Bronchial epithelial cell (primary cell): ENCODE data around the gene TUBGCP3. TPM values are rescaled to one million over a fixed set of nuclear protein-coding genes. Genes with fewer than 3 reads are reported as not detected.
"Not testable (repeated sequence)": the region's sequence is repeated elsewhere in the genome, so short reads cannot be mapped to it uniquely, and the experiment has no call there.

Source experiments
- DNase-seq: peaks from one replicate; pipeline ENCODE4 v3.0.0-alpha.2; 2010; ENCODE audit warnings: low read depth
- FAIRE-seq: peaks from 2 replicates; lab custom pipeline; 2011; peaks lifted over from hg19 to GRCh38; lab: Jason Lieb, UNC
- H3K27me3 ChIP-seq: 2 replicates; pipeline ENCODE4 v1.5.1; 2011; ENCODE audit warnings: low read length; ENCODE audit not compliant: control insufficient read depth, insufficient read depth
- H3K36me3 ChIP-seq: 2 replicates; pipeline ENCODE4 v1.5.1; 2011; ENCODE audit warnings: low read length; ENCODE audit not compliant: control insufficient read depth, insufficient read depth
- H3K4me3 ChIP-seq: 2 replicates; pipeline ENCODE4 v1.5.1; 2011; ENCODE audit warnings: mild to moderate bottlenecking, low read depth, low read length, control low read depth
- CTCF ChIP-seq: IDR thresholded peaks from 2 replicates; pipeline ENCODE4 v1.5.1; 2011; ENCODE audit warnings: mild to moderate bottlenecking, moderate library complexity, low read length, control low read depth, inconsistent platforms; ENCODE audit not compliant: insufficient read depth, severe bottlenecking
- total RNA-seq: library from RNA; depleted of rRNA; stranded (reverse); fragments of >200 nt; gene quantifications from 2 replicates; pipeline ENCODE4 v1.2.1, GENCODE V29; 2014

Gene TUBGCP3
- total RNA-seq, 1 donor from 2014 or later, result 17.6 TPM

- TF ChIP-seq CTCF, result no peak
- FAIRE-seq, result no peak
Observed at GRCh38 chr13:112487127-112487517, 100.8 kb downstream of the TUBGCP3 start.

GRCh38 chr13:112486386-112487126 is 101.4 kb downstream of the TUBGCP3 start:
- FAIRE-seq, result peak; percentile 36
- DNase-seq, result no peak
- TF ChIP-seq CTCF, result no peak
- H3K36me3 ChIP-seq, result peaks cover 2% of the 10 kb centered on the region
- H3K27me3 ChIP-seq, result no peaks in the 10 kb centered on the region
- no peak overlapping the region for H3K4me3 ChIP-seq

More at GRCh38 chr13:112487127-112487517, 100.8 kb downstream of the TUBGCP3 start:
- Histone ChIP-seq H3K4me3 (no peak overlapping the region), H3K27me3 (no peaks in the 10 kb centered on the region), H3K36me3 (peaks cover 2% of the 10 kb centered on the region)
- DNase-seq, result no peak

GRCh38 chr13:112485814-112486213 is 102.1 kb downstream of the TUBGCP3 start:
- not testable (repeated sequence) for H3K36me3 ChIP-seq, H3K4me3 ChIP-seq, DNase-seq, H3K27me3 ChIP-seq
- peak; percentile 97 for FAIRE-seq

- TF ChIP-seq CTCF, result no peak
- H3K36me3 ChIP-seq, result peaks cover 1% of the 10 kb centered on the region
- DNase-seq (no peak), FAIRE-seq (no peak)
- H3K27me3 ChIP-seq, result no peaks in the 10 kb centered on the region
- H3K4me3 ChIP-seq, result no peak overlapping the region
Observed at GRCh38 chr13:112483299-112483698, 104.7 kb downstream of the TUBGCP3 start.

GRCh38 chr13:112481458-112481857 is 106.5 kb downstream of the TUBGCP3 start:
- TF ChIP-seq CTCF, result no peak
- no peak overlapping the region for H3K4me3 ChIP-seq
- DNase-seq (no peak), FAIRE-seq (no peak)
- no peaks in the 10 kb centered on the region for H3K36me3 ChIP-seq
- H3K27me3 ChIP-seq, result no peaks in the 10 kb centered on the region

- no peak for DNase-seq
- FAIRE-seq, result no peak
- Histone ChIP-seq H3K36me3 (no peaks in the 10 kb centered on the region), H3K27me3 (no peaks in the 10 kb centered on the region), H3K4me3 (no peak overlapping the region)
- no peak for TF ChIP-seq CTCF
Observed at GRCh38 chr13:112479389-112479788, 108.6 kb downstream of the TUBGCP3 start.
